ENCODE data around the gene CD200.

DNA sequence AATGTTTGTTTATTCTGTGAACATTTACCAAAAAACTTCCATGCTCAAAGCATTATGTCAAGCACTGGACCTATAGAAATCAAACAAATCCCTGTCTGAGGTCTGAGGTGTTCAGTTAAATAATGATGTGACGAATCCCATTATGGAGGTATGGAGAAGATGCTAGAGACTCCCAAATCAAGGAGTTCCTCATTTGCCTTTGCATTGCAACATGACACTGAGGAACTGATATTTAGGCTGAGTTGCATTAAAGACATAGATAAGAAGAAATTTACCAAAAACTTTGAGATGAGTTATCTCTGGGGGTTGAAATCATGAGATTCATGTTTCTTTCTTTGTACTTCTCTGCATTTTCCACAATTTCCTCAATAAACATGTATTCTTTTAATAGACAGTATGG lies 16.0 kb downstream of the CD200 start:
- TF ChIP-seq EZH2phosphoT487 (IDR thresholded peaks at IDR 0.05; ENCODE audit: low read length), result no peak
- TF ChIP-seq, protein P1, sequence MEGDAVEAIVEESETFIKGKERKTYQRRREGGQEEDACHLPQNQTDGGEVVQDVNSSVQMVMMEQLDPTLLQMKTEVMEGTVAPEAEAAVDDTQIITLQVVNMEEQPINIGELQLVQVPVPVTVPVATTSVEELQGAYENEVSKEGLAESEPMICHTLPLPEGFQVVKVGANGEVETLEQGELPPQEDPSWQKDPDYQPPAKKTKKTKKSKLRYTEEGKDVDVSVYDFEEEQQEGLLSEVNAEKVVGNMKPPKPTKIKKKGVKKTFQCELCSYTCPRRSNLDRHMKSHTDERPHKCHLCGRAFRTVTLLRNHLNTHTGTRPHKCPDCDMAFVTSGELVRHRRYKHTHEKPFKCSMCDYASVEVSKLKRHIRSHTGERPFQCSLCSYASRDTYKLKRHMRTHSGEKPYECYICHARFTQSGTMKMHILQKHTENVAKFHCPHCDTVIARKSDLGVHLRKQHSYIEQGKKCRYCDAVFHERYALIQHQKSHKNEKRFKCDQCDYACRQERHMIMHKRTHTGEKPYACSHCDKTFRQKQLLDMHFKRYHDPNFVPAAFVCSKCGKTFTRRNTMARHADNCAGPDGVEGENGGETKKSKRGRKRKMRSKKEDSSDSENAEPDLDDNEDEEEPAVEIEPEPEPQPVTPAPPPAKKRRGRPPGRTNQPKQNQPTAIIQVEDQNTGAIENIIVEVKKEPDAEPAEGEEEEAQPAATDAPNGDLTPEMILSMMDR (IDR thresholded peaks at IDR 0.05; ENCODE audit: low read length), result no peak
